OCI-LY1 (cell line): ENCODE results near the gene TICRR.

ENCODE experiments used
- EZH2 ChIP-seq: fragments of 200-600 bp; sonication (generic), shearing (Covaris generic); IDR thresholded peaks from 2 replicates; pipeline ENCODE4 v1.8.0; 2017; ENCODE audit warnings: borderline replicate concordance, mixed run types, mild to moderate bottlenecking, antibody characterized with exemption, low read length, moderate library complexity, mixed read lengths
- TF ChIP-seq, protein P1 (sequence below): fragments of 200-600 bp; sonication (generic), shearing (Covaris generic); IDR thresholded peaks from 2 replicates; pipeline ENCODE4 v1.5.1; 2017; ENCODE audit warnings: mild to moderate bottlenecking, antibody characterized with exemption, low read length, moderate library complexity, mixed read lengths

- TF ChIP-seq, protein P1, sequence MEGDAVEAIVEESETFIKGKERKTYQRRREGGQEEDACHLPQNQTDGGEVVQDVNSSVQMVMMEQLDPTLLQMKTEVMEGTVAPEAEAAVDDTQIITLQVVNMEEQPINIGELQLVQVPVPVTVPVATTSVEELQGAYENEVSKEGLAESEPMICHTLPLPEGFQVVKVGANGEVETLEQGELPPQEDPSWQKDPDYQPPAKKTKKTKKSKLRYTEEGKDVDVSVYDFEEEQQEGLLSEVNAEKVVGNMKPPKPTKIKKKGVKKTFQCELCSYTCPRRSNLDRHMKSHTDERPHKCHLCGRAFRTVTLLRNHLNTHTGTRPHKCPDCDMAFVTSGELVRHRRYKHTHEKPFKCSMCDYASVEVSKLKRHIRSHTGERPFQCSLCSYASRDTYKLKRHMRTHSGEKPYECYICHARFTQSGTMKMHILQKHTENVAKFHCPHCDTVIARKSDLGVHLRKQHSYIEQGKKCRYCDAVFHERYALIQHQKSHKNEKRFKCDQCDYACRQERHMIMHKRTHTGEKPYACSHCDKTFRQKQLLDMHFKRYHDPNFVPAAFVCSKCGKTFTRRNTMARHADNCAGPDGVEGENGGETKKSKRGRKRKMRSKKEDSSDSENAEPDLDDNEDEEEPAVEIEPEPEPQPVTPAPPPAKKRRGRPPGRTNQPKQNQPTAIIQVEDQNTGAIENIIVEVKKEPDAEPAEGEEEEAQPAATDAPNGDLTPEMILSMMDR: no peak
- TF ChIP-seq EZH2: no peak
Observed at GRCh38 chr15:89664441-89665350, 89.4 kb downstream of the TICRR start.
